Fibroblast of skin of scalp (primary cell): ENCODE results near the gene FAM107A.
"Not testable (repeated sequence)": the region's sequence is repeated elsewhere in the genome, so short reads cannot be mapped to it uniquely, and the experiment has no call there.

Experiments used
- DNase-seq: peaks from one replicate; pipeline ENCODE4 v3.0.0-alpha.2; 2013

Gene FAM107A

DNA sequence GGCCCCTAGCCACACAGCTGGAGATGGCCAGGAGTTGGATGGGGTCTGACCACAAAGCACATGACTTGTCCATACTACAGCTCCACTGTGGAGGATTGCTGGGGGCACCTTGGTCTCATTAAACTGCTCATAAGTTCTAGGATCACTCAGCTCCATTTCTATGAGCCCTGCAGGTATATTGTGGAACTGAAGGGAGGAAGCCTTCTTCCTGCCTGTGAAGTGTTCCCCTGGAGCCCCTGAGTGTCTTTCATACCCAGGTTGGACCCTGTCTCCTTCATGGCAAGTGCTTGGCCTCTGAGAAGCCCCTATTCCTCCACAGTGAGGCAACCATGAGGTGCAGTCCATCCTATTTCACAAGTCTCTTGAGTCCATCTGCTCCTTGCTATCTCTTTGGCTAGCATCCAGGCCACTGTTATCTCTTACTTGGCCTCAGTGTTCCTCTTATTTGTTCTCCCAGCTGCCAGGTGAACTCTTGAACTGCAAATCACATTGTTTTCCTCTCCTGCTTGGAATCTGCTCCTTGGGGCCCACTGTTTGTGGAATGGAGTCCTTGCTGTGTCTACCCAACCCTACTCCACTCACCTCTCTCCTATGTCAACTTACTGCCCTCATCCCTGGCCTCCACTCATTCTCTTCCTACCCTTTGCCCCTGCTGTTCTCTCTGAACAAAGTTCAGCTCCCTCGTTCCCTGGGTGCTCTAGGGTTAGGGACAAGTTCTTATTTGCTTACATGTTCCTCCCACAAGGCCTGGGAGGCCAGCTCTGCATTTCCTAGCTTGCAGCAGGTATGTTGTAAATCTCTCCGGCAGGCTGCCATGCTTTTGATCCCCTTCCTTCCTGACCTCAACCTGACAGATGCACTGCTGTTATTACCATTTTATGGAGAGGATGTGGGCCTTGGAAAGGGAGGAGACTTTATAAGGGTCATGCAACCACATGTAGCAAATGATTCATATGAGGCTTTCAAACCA lies 41.4 kb downstream of the FAM107A start:
- DNase-seq = no peak

DNA sequence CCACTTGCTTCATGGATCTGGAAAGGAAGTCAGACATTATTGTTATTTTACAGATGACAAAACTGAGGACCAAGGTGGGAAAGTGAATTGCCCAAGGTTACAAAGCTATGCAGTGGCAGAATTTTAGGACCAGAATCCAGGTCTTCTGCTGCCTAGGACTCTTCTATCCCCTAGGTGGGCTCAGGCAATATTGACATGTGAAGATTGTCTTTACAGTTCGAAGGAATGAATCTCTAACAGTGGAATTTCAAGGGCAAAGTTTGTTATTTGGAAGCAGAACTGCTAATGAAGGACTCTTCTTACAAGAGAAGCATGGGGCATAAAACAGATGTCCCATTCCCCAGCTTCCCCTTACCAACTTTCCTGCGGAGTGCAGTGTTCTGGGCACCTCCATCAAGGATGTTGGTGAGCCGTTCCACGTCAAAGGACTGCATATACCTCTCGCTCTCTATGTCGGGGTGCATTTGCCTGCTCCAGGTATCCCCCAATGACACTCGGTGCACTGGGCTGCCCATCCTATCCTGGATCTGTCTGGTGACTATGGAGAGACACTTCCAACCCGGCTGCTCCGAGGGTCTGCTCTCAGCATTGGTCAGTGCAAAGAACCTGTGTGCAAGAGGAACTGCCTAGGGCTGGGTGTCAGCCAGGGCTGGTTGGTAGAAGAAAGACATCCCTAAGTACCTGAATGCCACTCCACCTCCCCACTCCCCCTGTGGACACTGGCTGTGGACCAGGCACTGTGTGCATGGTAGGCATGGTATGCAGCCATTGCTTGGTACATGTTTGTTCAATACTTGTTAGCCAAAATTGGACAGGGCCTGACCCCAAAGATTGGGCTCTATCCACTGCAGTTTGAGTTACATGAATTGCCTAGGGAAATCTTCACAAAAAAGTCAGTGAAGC lies 42.3 kb downstream of the FAM107A start:
- no peak for DNase-seq

DNA sequence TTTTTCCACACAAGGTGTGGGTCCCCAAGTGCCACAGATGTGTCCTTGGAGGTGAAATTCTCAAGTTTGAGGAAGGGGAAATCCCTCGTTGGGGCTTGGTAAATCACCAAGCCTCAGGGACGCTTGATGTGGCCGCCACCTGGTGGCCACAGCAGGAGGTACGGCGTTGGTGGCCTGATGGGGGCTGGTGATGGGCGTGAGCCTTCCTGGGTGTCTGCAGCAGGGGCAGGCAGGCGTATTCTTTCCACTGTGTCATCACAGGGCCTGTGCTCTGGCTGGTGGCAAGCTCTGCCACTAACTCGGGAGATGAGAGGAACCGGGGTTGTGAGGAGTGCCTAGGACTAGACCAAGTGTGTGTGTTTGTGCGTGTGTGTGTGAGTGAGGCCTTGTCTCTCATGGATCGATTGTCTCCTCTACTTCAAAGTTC lies 44.4 kb downstream of the FAM107A start:
- DNase-seq = peak; percentile 74

DNA sequence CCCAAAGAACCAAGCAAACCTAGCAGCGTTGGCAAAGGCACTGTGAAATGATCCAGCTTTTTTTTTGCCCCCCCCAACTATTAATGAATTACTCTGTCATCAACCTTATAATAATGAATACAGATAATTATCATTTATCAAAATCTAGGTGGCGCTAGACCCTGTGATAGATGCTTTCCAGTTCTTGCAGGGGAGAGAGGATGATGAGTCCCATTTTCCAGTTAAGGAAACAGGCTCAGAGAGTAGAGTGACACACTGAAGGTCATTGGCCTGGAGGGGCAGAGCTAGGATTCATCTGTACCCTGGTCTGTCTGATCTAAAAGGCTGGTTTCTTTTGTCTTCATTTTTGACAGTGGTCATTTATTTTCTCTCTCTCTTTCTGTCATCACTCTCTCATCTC lies 45.2 kb downstream of the FAM107A start:
- DNase-seq = peak; percentile 19

DNA sequence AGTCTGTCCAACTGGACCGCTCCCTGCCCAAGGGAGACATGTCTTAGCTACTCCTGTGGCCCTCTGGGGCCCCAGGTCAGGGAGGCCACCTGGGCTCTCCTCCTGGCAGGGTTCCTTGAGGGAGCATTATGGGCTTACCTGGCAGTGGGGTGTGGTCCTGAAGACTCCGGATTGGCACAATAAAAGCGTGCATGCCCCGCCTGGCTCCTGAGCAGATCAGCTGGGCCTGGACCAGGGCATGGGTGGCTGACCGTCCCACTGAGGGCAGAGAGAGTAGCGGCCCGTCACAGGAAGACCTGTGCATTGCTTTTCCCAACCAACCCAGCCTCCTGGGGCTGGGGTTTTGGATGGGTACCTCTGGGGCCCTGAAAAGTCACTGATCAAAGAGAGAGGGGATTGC lies 45.6 kb downstream of the FAM107A start:
- no peak for DNase-seq

DNA sequence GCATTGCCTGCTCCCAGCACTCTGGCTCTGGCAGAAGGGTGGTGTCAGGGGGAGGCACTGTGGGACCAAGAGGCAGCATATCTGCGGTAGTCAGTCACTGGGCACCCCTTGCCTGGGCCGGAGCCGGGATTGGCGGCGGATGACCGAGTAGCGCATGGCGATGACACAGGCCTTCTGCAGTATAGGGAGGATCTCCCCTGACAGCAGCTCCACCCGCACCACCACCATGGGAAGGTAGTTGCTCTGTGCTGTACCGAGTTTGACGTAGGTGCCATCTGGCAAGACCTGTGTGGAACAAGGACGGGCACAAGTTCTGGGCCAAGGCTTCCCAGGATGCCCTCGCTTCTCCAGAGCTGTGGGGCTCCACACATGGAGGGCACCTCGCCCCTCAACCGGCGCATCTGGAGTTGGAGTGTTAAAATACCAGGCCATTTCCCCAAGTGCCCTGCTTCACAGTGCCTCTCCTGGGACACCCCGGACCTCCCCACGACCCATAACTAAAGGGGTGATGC lies 46.8 kb downstream of the FAM107A start:
- DNase-seq = no peak

DNA sequence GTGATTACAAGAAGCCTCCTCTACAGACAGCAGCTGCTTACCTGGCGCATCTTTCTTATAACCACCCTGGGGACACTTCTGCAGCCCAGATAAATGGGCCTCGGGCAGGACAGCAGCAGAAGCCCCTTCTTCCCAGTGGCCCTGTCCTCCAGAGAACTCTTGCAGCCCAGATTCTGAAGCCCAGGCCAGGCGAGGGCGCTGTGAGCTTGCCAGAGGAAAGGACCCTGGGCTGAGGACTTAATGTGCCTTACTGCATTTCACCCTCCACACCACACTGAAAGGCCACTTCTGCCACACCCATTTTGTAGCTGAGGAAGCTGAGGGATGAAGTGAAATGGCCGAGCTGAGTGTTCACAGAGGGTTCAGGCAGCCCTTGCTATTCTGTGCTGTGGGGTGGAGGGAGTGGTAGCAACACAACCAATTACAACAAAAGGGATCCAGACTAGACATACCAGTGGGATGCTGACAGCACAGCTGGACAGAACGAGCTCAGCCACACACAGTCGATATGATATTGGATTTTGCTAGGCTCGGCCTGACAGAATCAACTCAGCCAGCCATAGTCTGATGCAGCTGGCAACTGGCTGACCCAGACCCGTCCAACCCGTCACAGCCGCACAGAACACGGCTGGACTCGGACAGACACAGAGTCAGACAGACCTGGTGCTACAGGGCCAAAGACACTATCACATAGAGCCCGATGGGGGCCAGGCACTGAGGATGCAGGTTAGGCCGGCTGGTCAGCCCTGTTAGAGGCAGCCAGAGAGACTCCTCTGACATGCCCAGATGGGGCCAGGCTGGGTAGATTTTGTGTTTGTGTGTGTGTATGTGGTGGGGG lies 47.5 kb downstream of the FAM107A start:
- DNase-seq = peak; percentile 33

DNA sequence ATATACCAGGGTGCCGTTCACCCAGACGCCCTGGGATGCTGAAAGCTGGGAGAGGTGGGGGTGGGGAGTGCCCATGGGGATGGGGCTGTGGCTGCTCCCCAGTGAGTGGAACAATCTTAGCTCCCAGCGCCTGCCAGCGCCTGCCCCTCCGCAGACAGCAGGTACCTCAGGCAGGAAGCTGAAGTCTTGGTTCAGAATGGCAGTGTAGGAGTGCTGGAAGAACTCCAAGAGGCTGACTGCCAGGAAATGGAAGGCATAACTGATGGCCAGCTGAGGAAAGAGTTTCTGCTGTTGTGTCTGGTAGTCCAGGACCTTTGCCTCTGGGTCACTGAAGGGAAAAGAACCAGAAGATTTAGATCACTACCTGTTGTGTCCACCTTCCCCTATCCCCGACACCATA lies 48.6 kb downstream of the FAM107A start:
- DNase-seq = peak; percentile 35

DNA sequence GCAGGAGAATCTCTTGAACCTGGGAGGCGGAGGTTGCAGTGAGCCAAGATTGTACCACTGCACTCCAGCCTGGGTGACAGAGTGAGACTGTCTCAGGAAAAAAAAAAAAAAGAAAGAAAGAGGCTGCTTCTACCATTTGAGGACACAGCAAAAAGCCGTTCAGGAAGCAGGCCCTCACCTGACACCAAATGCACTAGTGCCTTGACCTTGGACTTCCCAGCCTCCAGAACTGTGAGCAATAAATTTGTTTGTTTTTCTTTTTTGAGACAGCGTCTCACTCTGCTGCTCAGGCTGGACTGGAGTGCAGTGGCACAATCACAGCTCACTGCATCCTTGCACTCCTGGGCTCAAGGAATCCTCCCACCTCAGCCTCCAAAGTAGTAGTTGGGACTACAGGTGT lies 49.8 kb downstream of the FAM107A start:
- DNase-seq = not testable (repeated sequence)

DNA sequence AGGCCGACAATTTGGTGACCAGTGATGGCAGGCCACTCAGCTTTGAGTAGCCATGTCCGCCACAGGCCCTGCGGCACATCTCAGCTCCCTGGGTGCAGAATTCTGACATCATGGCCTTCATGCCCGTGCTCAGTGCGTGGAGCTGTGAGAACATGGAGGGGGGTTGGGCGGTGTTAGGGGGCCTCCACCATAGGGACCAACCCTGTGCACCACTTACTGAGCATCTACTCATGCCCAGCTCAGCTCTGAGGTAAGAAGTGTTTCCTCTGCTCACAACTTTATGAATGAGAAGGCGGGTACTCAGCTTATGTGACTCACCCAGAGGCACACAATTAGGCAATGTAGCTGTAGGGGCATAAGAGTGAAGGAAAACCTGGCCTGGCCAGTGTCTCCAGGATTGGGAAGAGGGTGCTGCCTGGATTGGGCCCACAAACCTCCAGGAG lies 50.7 kb downstream of the FAM107A start:
- peak; percentile 87 for DNase-seq

DNA sequence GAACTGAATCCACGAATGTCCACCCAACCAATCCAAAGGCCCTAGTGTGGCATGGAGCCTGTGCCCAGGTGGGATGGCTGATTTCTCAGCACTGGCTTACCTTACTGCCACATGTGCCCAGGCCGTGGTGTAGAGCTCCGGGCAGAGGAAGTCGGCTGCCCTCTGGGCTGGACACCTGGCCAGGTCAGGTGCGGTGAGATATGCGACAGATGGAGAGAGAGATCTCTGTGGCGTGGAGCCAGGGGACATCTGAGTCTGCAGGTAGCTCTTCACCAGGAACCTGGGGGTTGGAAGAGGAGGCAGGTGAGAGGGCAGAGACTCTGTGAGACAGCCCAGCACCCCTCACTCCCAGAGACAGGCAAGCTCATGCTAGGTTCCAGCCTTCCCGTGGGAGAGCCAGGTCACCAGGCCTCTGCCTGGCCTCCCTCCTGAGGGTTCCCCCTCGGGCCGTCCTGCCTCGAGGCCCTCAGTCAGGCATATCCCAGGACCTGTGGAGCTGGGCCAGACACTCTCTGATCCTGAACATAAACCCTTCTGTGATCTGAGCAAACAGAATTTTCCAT lies 52.8 kb downstream of the FAM107A start:
- no peak for DNase-seq

DNA sequence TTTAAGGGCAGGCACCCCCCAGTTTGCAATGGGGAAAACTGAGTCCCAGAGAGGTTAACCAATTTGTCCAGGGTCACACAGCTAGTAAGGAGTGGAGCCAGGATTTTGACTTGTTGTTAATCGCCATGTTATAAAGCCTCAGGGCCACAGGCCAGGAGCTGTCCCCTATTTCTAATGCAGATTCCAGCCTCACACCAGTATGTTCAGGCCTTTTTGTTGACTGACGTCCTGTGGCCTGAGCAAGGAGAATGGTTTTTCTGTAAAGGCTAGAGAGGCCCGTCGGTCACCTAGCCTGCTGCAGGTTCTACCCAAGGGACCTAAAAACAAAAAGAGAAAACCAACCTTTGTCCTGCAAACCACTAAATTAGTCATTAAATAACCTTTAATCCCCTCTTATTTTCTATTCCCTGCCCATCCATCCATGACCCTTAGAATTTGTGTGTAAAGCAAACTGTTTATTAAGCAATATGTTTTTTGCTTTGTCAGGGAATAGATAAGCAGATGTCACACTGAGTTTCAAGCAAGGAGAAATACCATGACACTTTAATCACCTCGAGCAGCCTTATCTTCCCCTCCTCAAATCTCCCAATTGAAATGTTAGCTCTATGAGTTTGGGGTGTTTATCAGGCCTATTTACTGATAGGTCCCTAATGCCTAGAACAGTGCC lies 54.3 kb downstream of the FAM107A start:
- DNase-seq = no peak

DNA sequence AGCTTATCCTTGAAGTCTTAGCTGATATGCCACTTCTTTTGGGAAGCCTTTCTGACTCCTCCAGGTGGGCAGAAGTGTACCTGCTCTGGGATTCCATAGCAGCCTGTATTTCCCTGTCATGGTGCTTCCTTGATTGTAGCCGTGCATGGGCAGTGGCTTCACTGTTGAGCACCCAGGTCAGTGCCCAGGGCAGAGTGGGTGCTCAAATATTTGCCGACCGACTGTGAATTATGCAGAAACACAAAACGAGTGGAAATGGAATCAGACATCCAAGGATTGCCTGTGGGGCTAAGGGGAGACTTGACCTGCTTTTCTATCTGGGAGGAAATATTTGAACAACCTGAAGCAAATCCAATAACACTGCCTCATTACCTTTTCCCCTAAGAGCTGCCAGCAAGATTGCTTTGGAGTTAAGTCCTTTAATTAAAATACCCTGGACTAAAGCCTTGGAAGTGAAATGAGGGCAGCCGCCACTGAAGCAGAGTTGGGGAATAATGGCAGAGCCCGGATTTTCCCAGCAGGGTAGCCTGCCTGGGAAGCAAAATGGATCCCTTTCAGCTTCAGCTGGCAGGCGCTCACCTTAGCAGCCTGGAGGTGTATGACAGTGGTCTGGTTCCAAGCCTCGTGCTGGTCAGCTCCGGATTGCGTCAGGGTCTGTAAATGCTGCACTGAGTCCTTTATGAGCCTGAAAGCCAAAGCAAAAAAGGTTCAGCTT lies 55.1 kb downstream of the FAM107A start:
- DNase-seq = no peak

DNA sequence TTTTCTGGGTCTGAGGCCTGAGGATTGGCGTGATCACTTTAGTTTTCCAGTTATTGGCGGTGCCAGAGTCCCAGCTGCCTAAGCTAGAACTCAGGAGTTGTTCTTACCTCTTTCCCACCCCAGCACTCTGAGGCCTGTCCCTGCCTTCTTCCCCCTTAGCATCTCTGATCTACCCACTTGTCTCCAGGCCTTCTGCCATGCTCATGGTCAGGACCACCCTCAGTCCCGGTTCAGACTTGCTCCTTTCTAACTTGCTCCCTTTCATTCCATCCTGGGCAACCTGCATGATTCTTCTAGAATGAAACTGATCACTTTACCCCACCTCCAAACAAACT lies 55.9 kb downstream of the FAM107A start:
- no peak for DNase-seq

DNA sequence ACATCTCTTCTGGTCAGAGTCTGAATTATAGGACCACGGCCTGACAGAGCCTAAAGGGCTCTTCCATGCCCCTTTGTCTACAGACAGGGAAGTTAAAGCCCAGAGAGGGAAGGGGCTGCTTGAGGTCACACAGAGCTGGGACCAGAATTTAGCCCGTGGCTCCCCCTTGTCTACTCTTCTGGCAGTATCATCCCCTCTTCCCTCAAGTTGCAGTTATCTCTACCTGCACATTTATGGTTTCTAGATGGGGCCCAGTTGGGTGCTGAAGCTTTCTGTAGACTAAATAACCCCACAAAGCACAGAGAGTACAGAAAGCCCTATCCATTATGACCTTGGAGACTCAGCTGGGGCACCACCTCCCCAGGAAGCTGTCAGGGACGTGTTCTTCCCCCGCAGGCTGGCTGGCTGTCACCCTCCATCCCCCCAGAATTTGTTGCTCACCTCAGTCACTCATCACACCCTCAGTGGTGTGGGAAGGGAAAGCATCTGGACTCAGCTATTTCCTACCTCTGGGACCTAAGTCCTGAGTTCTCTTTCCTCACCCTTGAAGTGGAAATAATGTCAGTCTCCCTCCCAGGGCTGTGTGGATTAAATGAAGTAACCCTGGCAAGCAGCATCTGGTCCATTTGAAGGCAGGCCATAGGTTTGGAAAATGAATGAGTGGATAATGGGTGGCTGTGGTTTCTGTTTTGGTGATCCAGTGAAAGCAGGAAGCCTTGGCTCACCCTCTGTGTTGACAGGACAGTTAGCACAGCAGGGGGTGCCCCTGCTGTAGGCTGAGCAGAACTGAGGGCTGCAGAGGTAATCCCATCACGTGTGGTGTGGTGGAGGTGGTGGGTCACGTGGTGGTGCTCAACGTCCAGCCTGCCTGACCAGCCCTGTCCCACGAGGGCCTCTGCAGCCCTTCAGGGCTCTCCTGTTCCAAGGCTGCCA lies 56.5 kb downstream of the FAM107A start:
- peak; percentile 32 for DNase-seq

DNA sequence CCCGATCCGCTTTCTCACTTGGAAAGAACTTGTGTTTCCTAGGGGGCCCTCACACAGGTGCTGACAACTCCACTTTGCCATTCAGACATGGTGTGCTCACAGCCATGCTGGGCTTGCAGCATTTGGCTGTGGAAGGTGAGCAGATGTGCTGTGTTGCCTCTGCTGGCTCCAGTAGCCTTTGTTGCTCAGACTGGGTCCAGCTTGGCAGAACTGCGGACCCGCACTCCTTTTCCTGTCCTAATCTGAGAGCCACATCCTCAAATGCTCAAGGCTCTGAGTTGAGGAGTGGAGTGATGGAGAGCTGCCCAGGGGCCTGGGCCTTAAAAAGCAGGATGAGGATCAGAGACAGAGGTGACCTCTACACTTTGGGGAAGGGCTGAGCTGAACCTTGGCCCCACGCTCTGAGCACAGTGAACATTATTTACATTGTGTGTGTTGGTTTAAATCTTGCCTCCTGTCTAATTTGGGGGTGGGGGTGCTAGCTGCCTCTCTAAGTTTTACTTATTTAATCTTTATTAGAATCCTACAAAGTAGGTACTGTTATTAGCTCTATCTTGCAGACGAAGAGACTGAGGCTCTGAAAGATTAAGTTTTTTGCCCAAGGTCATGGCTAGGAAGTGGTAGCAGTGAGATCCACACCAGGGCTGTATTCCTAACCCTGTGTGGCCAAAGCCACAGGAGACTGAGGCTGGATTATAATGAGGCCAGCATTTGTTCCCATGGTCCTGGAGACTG lies 57.4 kb downstream of the FAM107A start:
- DNase-seq = no peak

DNA sequence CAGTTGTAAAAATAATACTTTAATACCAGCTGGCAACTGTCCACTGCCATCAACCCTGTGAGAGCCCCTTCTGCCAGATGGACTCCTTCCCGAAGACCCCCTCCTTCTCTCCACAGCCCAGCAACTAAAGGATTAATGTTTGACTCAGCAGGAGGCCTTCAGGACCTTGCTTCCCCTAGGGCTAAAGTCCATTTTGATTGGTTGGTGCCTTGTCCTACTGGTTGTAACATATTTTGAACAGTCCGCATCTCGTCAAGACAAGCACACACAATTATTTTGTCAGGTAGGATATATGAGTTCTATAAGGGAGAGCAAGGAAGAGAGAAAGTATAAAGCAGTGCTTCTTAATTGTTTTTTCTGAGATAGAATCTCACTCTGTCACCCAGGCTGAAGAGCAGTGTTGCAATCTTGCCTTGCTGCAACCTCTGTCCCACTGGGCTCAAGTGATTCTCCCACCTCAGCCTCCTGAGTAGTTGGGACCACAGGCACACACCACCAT lies 58.9 kb downstream of the FAM107A start:
- DNase-seq = no peak

DNA sequence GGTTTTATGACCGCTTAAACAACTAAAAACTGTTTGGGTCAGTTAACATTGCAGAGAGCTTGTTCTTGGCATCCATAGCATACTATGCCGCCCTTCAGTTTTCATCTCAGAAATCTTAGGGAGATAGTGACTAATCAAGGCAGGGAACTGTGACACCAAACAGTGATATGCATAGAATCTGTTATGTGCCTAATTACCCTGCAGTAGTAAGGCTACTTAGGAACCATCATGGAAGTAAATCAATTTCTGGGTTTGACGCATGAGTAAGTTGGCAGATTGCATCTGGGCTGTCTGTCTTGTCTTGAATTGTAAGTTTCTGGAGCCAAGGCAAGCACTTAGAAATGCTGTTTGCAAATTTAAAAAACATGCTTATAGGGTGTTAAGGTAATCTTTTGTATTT lies 62.8 kb downstream of the FAM107A start:
- DNase-seq = no peak
